GM06990 (cell line): ENCODE measurements around the gene TRIM14.

Source experiments
- DNase-seq: peaks from one replicate; pipeline ENCODE4 v3.0.0-alpha.2; 2011; ENCODE audit not compliant: insufficient read length; ENCODE audit errors: extremely low read depth
- H3K27me3 ChIP-seq: replicated peaks from 2 replicates; pipeline ENCODE4 v1.6.0; 2011; ENCODE audit warnings: low read length; ENCODE audit not compliant: control insufficient read depth, insufficient read depth
- H3K36me3 ChIP-seq: 2 replicates; pipeline ENCODE4 v1.5.1; 2011; ENCODE audit warnings: low read length; ENCODE audit not compliant: control insufficient read depth, insufficient read depth
- H3K4me3 ChIP-seq: replicated peaks from 2 replicates; pipeline ENCODE4 v1.5.1; 2011; ENCODE audit warnings: low read depth, mild to moderate bottlenecking, control low read depth, low read length
- TF ChIP-seq, protein P1 (sequence below): IDR thresholded peaks from 2 replicates; pipeline ENCODE4 v1.5.1; 2011; ENCODE audit warnings: low read length, control low read depth, mild to moderate bottlenecking, inconsistent platforms; ENCODE audit not compliant: insufficient read depth, poor library complexity, severe bottlenecking

TRIM14 gene

GRCh38 chr9:98039607-98040017 lies 79.4 kb downstream of the TRIM14 start:
- no peak for DNase-seq
- TF ChIP-seq, protein P1, sequence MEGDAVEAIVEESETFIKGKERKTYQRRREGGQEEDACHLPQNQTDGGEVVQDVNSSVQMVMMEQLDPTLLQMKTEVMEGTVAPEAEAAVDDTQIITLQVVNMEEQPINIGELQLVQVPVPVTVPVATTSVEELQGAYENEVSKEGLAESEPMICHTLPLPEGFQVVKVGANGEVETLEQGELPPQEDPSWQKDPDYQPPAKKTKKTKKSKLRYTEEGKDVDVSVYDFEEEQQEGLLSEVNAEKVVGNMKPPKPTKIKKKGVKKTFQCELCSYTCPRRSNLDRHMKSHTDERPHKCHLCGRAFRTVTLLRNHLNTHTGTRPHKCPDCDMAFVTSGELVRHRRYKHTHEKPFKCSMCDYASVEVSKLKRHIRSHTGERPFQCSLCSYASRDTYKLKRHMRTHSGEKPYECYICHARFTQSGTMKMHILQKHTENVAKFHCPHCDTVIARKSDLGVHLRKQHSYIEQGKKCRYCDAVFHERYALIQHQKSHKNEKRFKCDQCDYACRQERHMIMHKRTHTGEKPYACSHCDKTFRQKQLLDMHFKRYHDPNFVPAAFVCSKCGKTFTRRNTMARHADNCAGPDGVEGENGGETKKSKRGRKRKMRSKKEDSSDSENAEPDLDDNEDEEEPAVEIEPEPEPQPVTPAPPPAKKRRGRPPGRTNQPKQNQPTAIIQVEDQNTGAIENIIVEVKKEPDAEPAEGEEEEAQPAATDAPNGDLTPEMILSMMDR, result no peak
- peak overlapping the region; percentile 36 for H3K4me3 ChIP-seq
- H3K36me3 ChIP-seq, result no peaks in the 10 kb centered on the region
- H3K27me3 ChIP-seq, result no peaks in the 10 kb centered on the region

- H3K36me3 ChIP-seq, result no peaks in the 10 kb centered on the region
- TF ChIP-seq, protein P1, result no peak
Measured at GRCh38 chr9:98038958-98039357, 80.1 kb downstream of the TRIM14 start.

GRCh38 chr9:98037357-98037756 lies 81.7 kb downstream of the TRIM14 start:
- Histone ChIP-seq H3K36me3 (no peaks in the 10 kb centered on the region), H3K27me3 (no peaks in the 10 kb centered on the region), H3K4me3 (no peak overlapping the region)
- DNase-seq, result no peak
- TF ChIP-seq, protein P1, result no peak

More at GRCh38 chr9:98038958-98039357, 80.1 kb downstream of the TRIM14 start:
- DNase-seq, result peak; percentile 34
- no peaks in the 10 kb centered on the region for H3K27me3 ChIP-seq
- H3K4me3 ChIP-seq, result no peak overlapping the region; the same call in 1 of the 2 replicates

DNA sequence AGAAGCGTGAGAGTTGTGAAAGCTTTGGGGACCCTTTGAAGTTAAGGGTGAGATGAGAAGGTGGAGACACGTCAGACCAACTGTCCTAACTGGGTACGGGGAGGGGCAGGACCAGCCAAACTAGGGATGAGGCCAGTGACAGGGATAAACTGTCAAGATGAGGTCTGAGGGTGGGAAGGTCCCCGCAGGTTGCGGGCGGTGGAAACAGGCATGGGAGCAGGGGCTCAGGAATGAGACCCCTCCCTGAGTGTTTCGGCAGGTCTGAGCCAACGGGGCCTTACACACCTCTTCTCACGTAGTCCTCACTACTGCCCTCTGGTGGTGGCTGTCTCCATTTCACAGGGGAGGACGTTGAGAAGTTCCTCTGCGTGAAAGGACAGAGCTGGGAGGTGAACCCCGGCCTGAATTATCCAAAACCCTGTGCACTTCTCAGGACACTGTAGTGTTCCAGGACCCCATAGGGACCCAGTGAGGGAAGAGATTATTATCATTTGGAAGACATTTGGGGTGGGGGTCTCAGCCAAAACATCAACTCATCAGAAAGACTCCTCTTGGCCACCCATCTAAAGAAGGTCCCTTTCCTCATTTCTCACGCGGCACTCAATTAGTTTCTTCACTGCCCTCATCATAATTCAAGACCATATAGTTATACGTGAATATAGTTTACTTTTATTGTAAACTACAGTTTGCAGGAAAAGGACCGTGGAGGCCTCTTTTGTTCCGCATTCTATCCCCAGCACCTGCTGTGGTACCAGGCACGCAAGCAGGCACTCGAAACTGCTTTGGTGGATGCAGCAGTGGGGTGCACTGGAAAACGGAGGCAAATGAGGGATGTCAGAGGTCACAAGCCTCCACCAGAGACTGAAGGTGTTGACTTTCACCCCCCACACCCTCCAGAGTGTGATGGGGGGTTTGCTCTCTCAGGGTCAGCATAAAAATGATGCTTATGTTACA lies 84.2 kb downstream of the TRIM14 start:
- H3K27me3 ChIP-seq, result no peaks in the 10 kb centered on the region
- DNase-seq, result peak; percentile 79
- H3K36me3 ChIP-seq, result no peaks in the 10 kb centered on the region
- TF ChIP-seq, protein P1, result peak; percentile 86
- H3K4me3 ChIP-seq, result no peak overlapping the region

GRCh38 chr9:98031935-98032334 lies 87.1 kb downstream of the TRIM14 start:
- TF ChIP-seq, protein P1, result no peak
- Histone ChIP-seq H3K27me3 (no peaks in the 10 kb centered on the region), H3K36me3 (no peaks in the 10 kb centered on the region), H3K4me3 (no peak overlapping the region)
- no peak for DNase-seq
